ENCODE measurements around the gene GLMP. TPM values are rescaled to one million over a fixed set of nuclear protein-coding genes. Genes with fewer than 3 reads are reported as not detected.
A peak's percentile ranks its signal among the peaks of the same experiment; 100 is the strongest.

GLMP gene
- total RNA-seq, 3 donors from 2014 or later (not counting 1 experiment from before 2014, with no cell fraction given): 22.9 to 29.1 (median 26.8) TPM

GRCh38 chr1:156316909-156317308 is 21.4 kb upstream of the GLMP start:
- no peak overlapping the region for H3K4me3 ChIP-seq (ENCODE audit: low read length)
- peaks cover 8% of the 10 kb centered on the region for H3K36me3 Mint-ChIP-seq
- no peaks in the 10 kb centered on the region for H3K9me3 ChIP-seq (ENCODE audit: control insufficient read depth, insufficient read depth, low read length)
- WGBS (ENCODE audit: insufficient coverage): 95% methylated on average over 7 of the region's 7 CpGs
- ATAC-seq: no peak
- no peaks in the 10 kb centered on the region for H3K4me1 ChIP-seq (ENCODE audit: control insufficient read depth, insufficient read depth, low read length)
- H3K36me3 ChIP-seq (ENCODE audit: control insufficient read depth, insufficient read depth, low read length): peaks cover 73% of the 10 kb centered on the region
- no peaks in the 10 kb centered on the region for H3K27me3 Mint-ChIP-seq (ENCODE audit: low read depth in 2 of 2)
- H3K27ac Mint-ChIP-seq: no peak overlapping the region
- DNase-seq: no peak
- no peak overlapping the region for H3K27ac ChIP-seq (ENCODE audit: low read length)
- H3K4me1 Mint-ChIP-seq: no peaks in the 10 kb centered on the region
- no peaks in the 10 kb centered on the region for H3K9me3 Mint-ChIP-seq
- H3K27me3 ChIP-seq (ENCODE audit: control insufficient read depth, insufficient read depth, low read length): no peaks in the 10 kb centered on the region
- TF ChIP-seq CTCF (IDR thresholded peaks at IDR 0.05): no peak
- intact Hi-C loops (cut with micrococcal nuclease): loop anchor here (5.0 kb wide), 1 partner anchor 170 kb away; no protein-coding TSS in a partner anchor
- H3K4me3 Mint-ChIP-seq: no peak overlapping the region

- H3K27ac ChIP-seq (ENCODE audit: low read length): no peak overlapping the region
- H3K4me3 Mint-ChIP-seq: no peak overlapping the region
- H3K9me3 ChIP-seq (ENCODE audit: control insufficient read depth, insufficient read depth, low read length): no peaks in the 10 kb centered on the region
- no peaks in the 10 kb centered on the region for H3K4me1 Mint-ChIP-seq
- H3K4me1 ChIP-seq (ENCODE audit: control insufficient read depth, insufficient read depth, low read length): no peaks in the 10 kb centered on the region
- intact Hi-C loops (cut with micrococcal nuclease): no loop called here
- no peak overlapping the region for H3K27ac Mint-ChIP-seq
- DNase-seq (no peak), ATAC-seq (no peak)
- no peak overlapping the region for H3K4me3 ChIP-seq (ENCODE audit: low read length)
- H3K27me3 Mint-ChIP-seq (ENCODE audit: low read depth in 2 of 2): no peaks in the 10 kb centered on the region
- no peaks in the 10 kb centered on the region for H3K27me3 ChIP-seq (ENCODE audit: control insufficient read depth, insufficient read depth, low read length)
- H3K36me3 ChIP-seq (ENCODE audit: control insufficient read depth, insufficient read depth, low read length): peaks cover 62% of the 10 kb centered on the region
- no peaks in the 10 kb centered on the region for H3K9me3 Mint-ChIP-seq
- no peak for TF ChIP-seq CTCF (IDR thresholded peaks at IDR 0.05)
- 84% methylated on average over 6 of the region's 6 CpGs for WGBS (ENCODE audit: insufficient coverage)
- H3K36me3 Mint-ChIP-seq: peaks cover 14% of the 10 kb centered on the region
Measured at GRCh38 chr1:156310962-156311361, 15.5 kb upstream of the GLMP start.

- TF ChIP-seq CTCF (IDR thresholded peaks at IDR 0.05): no peak
- intact Hi-C loops (cut with micrococcal nuclease): no loop called here
- H3K27ac Mint-ChIP-seq: peak overlapping the region in 1 of 2 donors; percentile 15
- no peak overlapping the region for H3K4me3 ChIP-seq (ENCODE audit: low read length)
- no peaks in the 10 kb centered on the region for H3K9me3 ChIP-seq (ENCODE audit: control insufficient read depth, insufficient read depth, low read length)
- no peaks in the 10 kb centered on the region for H3K4me1 Mint-ChIP-seq
- no peak overlapping the region for H3K4me3 Mint-ChIP-seq
- DNase-seq (no peak), ATAC-seq (no peak)
- no peak overlapping the region for H3K27ac ChIP-seq (ENCODE audit: low read length)
- H3K36me3 ChIP-seq (ENCODE audit: control insufficient read depth, insufficient read depth, low read length): peaks cover 49% of the 10 kb centered on the region
- peaks cover 14% of the 10 kb centered on the region for H3K36me3 Mint-ChIP-seq
- no peaks in the 10 kb centered on the region for H3K27me3 ChIP-seq (ENCODE audit: control insufficient read depth, insufficient read depth, low read length)
- H3K9me3 Mint-ChIP-seq: no peaks in the 10 kb centered on the region
- H3K27me3 Mint-ChIP-seq (ENCODE audit: low read depth in 2 of 2): no peaks in the 10 kb centered on the region
- H3K4me1 ChIP-seq (ENCODE audit: control insufficient read depth, insufficient read depth, low read length): no peaks in the 10 kb centered on the region
Measured at GRCh38 chr1:156308078-156308477, 12.6 kb upstream of the GLMP start.

- Mint-ChIP-seq H3K4me1 (no peaks in the 10 kb centered on the region), H3K27me3 (ENCODE audit: low read depth in 2 of 2) (no peaks in the 10 kb centered on the region), H3K36me3 (peaks cover 14% of the 10 kb centered on the region), H3K27ac (no peak overlapping the region), H3K4me3 (no peak overlapping the region), H3K9me3 (no peaks in the 10 kb centered on the region)
- Histone ChIP-seq H3K36me3 (ENCODE audit: control insufficient read depth, insufficient read depth, low read length) (peaks cover 24% of the 10 kb centered on the region), H3K9me3 (ENCODE audit: control insufficient read depth, insufficient read depth, low read length) (no peaks in the 10 kb centered on the region), H3K27ac (ENCODE audit: low read length) (no peak overlapping the region), H3K4me1 (ENCODE audit: control insufficient read depth, insufficient read depth, low read length) (no peaks in the 10 kb centered on the region), H3K27me3 (ENCODE audit: control insufficient read depth, insufficient read depth, low read length) (no peaks in the 10 kb centered on the region), H3K4me3 (ENCODE audit: low read length) (no peak overlapping the region)
- 98% methylated on average over 2 of the region's 2 CpGs for WGBS (ENCODE audit: insufficient coverage)
- no peak for DNase-seq
- intact Hi-C loops (cut with micrococcal nuclease): no loop called here
- no peak for TF ChIP-seq CTCF (IDR thresholded peaks at IDR 0.05)
- no peak for ATAC-seq
Measured at GRCh38 chr1:156305215-156305614, 9.7 kb upstream of the GLMP start.
